Endothelial cell of umbilical vein (primary cell): ENCODE data around the gene VPS54. TPM values are rescaled to one million over a fixed set of nuclear protein-coding genes. Genes with fewer than 3 reads are reported as not detected.

ENCODE experiments used
- BruUV-seq: library from RNA; stranded (reverse); fragments of 400-500 nt; replicated peaks from 2 replicates; lab custom pipeline; 2021; lab: Mats Ljungman, UMichigan
- CTCF ChIA-PET: fragments of 300-600, 350-600 bp; sonication (Branson Sonifier 250); formaldehyde crosslinking; loops from one replicate; lab custom pipeline; 2021; ENCODE audit warnings: antibody characterized with exemption, inconsistent platforms; lab: Charles Lee
- POLR2A ChIA-PET: fragments of 300-600, 350-600 bp; sonication (Branson Sonifier 250); formaldehyde crosslinking; loops from one replicate; lab custom pipeline; 2021; ENCODE audit warnings: antibody characterized with exemption, inconsistent platforms; lab: Charles Lee
- DNase-seq: peaks from one replicate; pipeline ENCODE4 v3.0.0-alpha.2; 2011; ENCODE audit warnings: low read depth, low spot score
- FAIRE-seq: peaks from 2 replicates; lab custom pipeline; 2011; peaks lifted over from hg19 to GRCh38; lab: Jason Lieb, UNC
- H2AFZ ChIP-seq: 2 replicates; pipeline ENCODE4 v1.6.0; 2012; ENCODE audit warnings: low read depth, low read length, control low read depth, inconsistent platforms
- H3K27ac ChIP-seq: 2 replicates; pipeline ENCODE4 v1.5.1; 2011; ENCODE audit warnings: low read depth, mild to moderate bottlenecking, control low read depth, low read length, moderate library complexity; ENCODE audit not compliant: insufficient read depth
- H3K27me3 ChIP-seq, 2 experiments: 2 replicates each; pipeline versions ENCODE4 v1.6.0 to v1.6.1; 2011; ENCODE audit warnings: low read length in 2 of 2, mixed read lengths in 1 of 2; ENCODE audit not compliant: control insufficient read depth in 2 of 2, insufficient read depth in 2 of 2
- H3K36me3 ChIP-seq, 2 experiments: 2 replicates in 1 of 2; 3 replicates in 1 of 2; pipeline ENCODE4 v1.5.1; 2011; ENCODE audit warnings: low read length in 2 of 2, mild to moderate bottlenecking in 1 of 2, moderate library complexity in 1 of 2; ENCODE audit not compliant: control insufficient read depth in 2 of 2, insufficient read depth in 2 of 2; ENCODE audit errors: extremely low read depth in 1 of 2
- H3K4me1 ChIP-seq: 3 replicates; pipeline ENCODE4 v1.5.1; 2011; ENCODE audit warnings: mild to moderate bottlenecking, low read length; ENCODE audit not compliant: control insufficient read depth, insufficient read depth; ENCODE audit errors: extremely low read depth
- H3K4me2 ChIP-seq: 2 replicates; pipeline ENCODE4 v1.6.1; 2011; ENCODE audit warnings: low read length, control low read depth, mixed read lengths; ENCODE audit not compliant: insufficient read depth
- H3K4me3 ChIP-seq, 3 experiments: fragments of 200-600 bp in 1 of 3; sonication (generic), shearing (Covaris generic) in 1 of 3; replicated peaks in 1 of 3; 2 replicates each; pipeline ENCODE4 v1.5.1; 2011 to 2016; ENCODE audit warnings: control low read depth in 3 of 3, low read length in 3 of 3, mild to moderate bottlenecking in 2 of 3, inconsistent platforms in 1 of 3, low read depth in 1 of 3, moderate library complexity in 1 of 3; ENCODE audit not compliant: insufficient read depth in 1 of 3
- H3K79me2 ChIP-seq: 2 replicates; pipeline ENCODE4 v1.6.0; 2012; ENCODE audit warnings: low read length, inconsistent platforms; ENCODE audit not compliant: control insufficient read depth, insufficient read depth
- H3K9ac ChIP-seq: replicated peaks from 2 replicates; pipeline ENCODE3; 2011; ENCODE audit warnings: low read length, control low read depth; ENCODE audit not compliant: insufficient read depth; ENCODE audit errors: extremely low read depth
- H3K9me1 ChIP-seq: replicated peaks from 3 replicates; pipeline ENCODE4 v1.6.0; 2011; ENCODE audit warnings: mild to moderate bottlenecking, low read length; ENCODE audit not compliant: control insufficient read depth, insufficient read depth; ENCODE audit errors: extremely low read depth
- H3K9me3 ChIP-seq: replicated peaks from 2 replicates; pipeline ENCODE4 v1.5.1; 2012; ENCODE audit warnings: low read length, inconsistent platforms; ENCODE audit not compliant: control insufficient read depth, insufficient read depth
- H4K20me1 ChIP-seq: replicated peaks from 2 replicates; pipeline ENCODE3; 2011; ENCODE audit warnings: mild to moderate bottlenecking, low read length; ENCODE audit not compliant: control insufficient read depth, insufficient read depth; ENCODE audit errors: extremely low read depth
- EZH2 ChIP-seq: IDR thresholded peaks from 2 replicates; pipeline ENCODE4 v1.6.1; 2012; ENCODE audit warnings: borderline replicate concordance, low read depth, mild to moderate bottlenecking, moderate library complexity, low read length, inconsistent platforms; ENCODE audit not compliant: severe bottlenecking
- FOS ChIP-seq: IDR thresholded peaks from 2 replicates; pipeline ENCODE4 v1.6.1; 2011; ENCODE audit warnings: mild to moderate bottlenecking, low read length, moderate library complexity, borderline replicate concordance; ENCODE audit not compliant: insufficient read depth
- GATA2 ChIP-seq: IDR thresholded peaks from 2 replicates; pipeline ENCODE4 v1.7.0; 2011; ENCODE audit warnings: low read depth, mild to moderate bottlenecking, moderate library complexity, mixed read lengths, low read length; ENCODE audit not compliant: insufficient read length, insufficient read depth
- JUN ChIP-seq: IDR thresholded peaks from 2 replicates; pipeline ENCODE4 v1.6.1; 2011; ENCODE audit warnings: borderline replicate concordance, low read depth; ENCODE audit not compliant: insufficient read length, insufficient read depth
- MYC ChIP-seq: IDR thresholded peaks from one replicate; pipeline ENCODE4 v1.6.1; 2011; ENCODE audit warnings: mild to moderate bottlenecking, low read depth, low read length
- POLR2A ChIP-seq: IDR thresholded peaks from 2 replicates; pipeline ENCODE4 v1.6.1; 2012; ENCODE audit warnings: low read depth, mild to moderate bottlenecking, control low read depth, low read length
- POLR2AphosphoS5 ChIP-seq: IDR thresholded peaks from 2 replicates; pipeline ENCODE4 v1.6.1; 2012; ENCODE audit warnings: low read depth, mild to moderate bottlenecking, control low read depth, low read length, moderate library complexity; ENCODE audit not compliant: insufficient read depth
- dilution Hi-C: fragments of 300-500 bp; cut with MboI; formaldehyde crosslinking; loops from one replicate; pipeline ENCODE4 v1.15.0; 2019; ENCODE audit warnings: low sequenced_read_pairs; ENCODE audit not compliant: extremely low pct_ligation_motif_present
- intact Hi-C: fragments of 100-400 bp; cut with micrococcal nuclease; formaldehyde crosslinking; loops from one replicate; pipeline ENCODE4 v1.10.0; 2022
- polyA plus RNA-seq, 4 experiments: library from polyadenylated mRNA; depleted of rRNA in 3 of 4; stranded (reverse) in 3 of 4; unstranded in 1 of 4; fragments of >200 nt; gene quantifications; 2 replicates each; pipeline versions ENCODE4 v1.2.1 to v1.2.3, GENCODE V29; 2011 to 2012; ENCODE audit warnings: missing spikeins in 1 of 4
- total RNA-seq: library from RNA; stranded (reverse); gene quantifications from 2 replicates; pipeline ENCODE4 v1.2.3, GENCODE V29; 2021
- TF ChIP-seq, protein P1 (sequence below), 2 donors: IDR thresholded peaks; 1 replicate in 1 of 2; 2 replicates in 1 of 2; pipeline ENCODE4 v1.5.1; 2011; ENCODE audit warnings: low read length in 2 of 2, mild to moderate bottlenecking in 2 of 2, moderate library complexity in 2 of 2, control low read depth in 1 of 2, inconsistent platforms in 1 of 2, low read depth in 1 of 2; ENCODE audit not compliant: insufficient read depth in 1 of 2; ENCODE audit errors: extremely low read depth in 1 of 2
- TF ChIP-seq, protein P2 (sequence below): IDR thresholded peaks from 2 replicates; pipeline ENCODE4 v1.6.1; 2011; ENCODE audit not compliant: insufficient read depth, insufficient read length

VPS54 gene
- total and polyA plus RNA-seq, 2 donors (not counting 3 experiments of a cell fraction or from before 2014, with no cell fraction given), result 6.3 to 17.7 TPM

DNA sequence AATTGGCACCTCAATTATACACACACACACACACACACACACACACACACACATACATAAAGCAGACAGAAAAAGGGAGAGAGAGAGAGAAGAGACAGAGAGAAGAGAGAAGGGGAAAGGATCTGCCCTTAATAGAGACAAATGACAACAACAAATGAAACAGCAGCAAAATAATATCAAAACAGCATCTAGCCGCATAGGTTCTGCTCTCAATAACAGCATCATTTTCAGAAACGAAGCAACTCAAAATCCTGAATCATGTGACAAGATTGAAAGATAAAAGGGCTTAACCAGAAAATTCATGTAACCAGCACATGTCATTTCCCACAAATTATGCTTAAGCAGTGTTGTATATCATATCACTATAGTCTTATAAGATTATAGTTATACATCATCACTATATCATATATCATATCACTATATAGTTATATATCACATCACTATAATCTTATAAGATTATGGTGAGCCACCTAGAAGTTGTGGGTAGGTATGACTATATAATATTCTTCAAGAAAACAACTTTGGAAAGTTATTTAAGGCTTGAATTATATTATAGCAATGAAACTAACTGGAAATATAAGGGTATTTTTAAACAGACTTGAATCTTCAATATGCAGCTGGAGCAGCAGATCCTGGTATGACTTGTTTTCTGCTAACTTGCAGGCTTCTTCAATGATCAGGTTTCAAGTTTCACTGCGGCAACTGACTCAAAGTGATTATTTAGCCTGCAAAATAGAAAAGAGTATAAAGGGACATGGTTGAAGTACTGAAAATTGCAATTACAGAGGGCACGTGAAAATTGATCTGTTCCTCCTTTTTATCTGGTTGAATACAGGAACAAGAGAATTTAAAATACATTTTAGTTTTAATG lies 16.1 kb upstream of the VPS54 start:
- Histone ChIP-seq H4K20me1 (no peaks in the 10 kb centered on the region), H3K4me3 (no peak overlapping the region), H3K4me1 (peaks cover 12% of the 10 kb centered on the region), H3K9me1 (no peaks in the 10 kb centered on the region), H3K27me3 (no peaks in the 10 kb centered on the region), H3K4me2 (no peak overlapping the region), H3K36me3 (no peaks in the 10 kb centered on the region), H2AFZ (no peak overlapping the region), H3K9me3 (no peaks in the 10 kb centered on the region), H3K27ac (no peak overlapping the region), H3K79me2 (no peaks in the 10 kb centered on the region), H3K9ac (no peak overlapping the region)
- TF ChIP-seq POLR2AphosphoS5 (no peak), GATA2 (no peak), FOS (no peak), JUN (no peak), MYC (no peak), POLR2A (no peak), EZH2 (no peak)
- TF ChIP-seq, protein P1, sequence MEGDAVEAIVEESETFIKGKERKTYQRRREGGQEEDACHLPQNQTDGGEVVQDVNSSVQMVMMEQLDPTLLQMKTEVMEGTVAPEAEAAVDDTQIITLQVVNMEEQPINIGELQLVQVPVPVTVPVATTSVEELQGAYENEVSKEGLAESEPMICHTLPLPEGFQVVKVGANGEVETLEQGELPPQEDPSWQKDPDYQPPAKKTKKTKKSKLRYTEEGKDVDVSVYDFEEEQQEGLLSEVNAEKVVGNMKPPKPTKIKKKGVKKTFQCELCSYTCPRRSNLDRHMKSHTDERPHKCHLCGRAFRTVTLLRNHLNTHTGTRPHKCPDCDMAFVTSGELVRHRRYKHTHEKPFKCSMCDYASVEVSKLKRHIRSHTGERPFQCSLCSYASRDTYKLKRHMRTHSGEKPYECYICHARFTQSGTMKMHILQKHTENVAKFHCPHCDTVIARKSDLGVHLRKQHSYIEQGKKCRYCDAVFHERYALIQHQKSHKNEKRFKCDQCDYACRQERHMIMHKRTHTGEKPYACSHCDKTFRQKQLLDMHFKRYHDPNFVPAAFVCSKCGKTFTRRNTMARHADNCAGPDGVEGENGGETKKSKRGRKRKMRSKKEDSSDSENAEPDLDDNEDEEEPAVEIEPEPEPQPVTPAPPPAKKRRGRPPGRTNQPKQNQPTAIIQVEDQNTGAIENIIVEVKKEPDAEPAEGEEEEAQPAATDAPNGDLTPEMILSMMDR (IDR thresholded peaks at IDR 0.05; ENCODE audit: extremely low read depth in 1 of 2, insufficient read depth in 1 of 2, low read depth in 1 of 2, low read length in 2 of 2), result no peak
- TF ChIP-seq, protein P2, sequence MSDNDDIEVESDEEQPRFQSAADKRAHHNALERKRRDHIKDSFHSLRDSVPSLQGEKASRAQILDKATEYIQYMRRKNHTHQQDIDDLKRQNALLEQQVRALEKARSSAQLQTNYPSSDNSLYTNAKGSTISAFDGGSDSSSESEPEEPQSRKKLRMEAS, result no peak
- ChIA-PET CTCF (interaction anchor here (0.9 to 1.7 kb wide), 2 partner anchors 14 to 276 kb away, joined by 3 to 9 read pairs; no protein-coding TSS in a partner anchor), POLR2A (no interaction called here)
- FAIRE-seq (peak; percentile 68), DNase-seq (no peak)
- dilution Hi-C loops (loop anchor here (25.0 kb wide), 1 partner anchor 277 kb away; no protein-coding TSS in a partner anchor), intact Hi-C loops (no loop called here)
- no TSS peak for BruUV-seq
